SK-N-SH treated with all-trans-retinoic acid at 6 μM for 48 hours (cell line): ENCODE data around the gene IQSEC2.

ENCODE experiments used
- ATAC-seq: fragments of 200-7000 bp; cut with Tn5 transposase; 3 replicates; pipeline ENCODE4 v1.9.1; 2020; ENCODE audit warnings: mild to moderate bottlenecking, moderate library complexity
- ARNTL ChIP-seq: fragments of 450-650 bp; formaldehyde crosslinking; IDR thresholded peaks from 2 replicates; pipeline ENCODE4 v1.5.0; 2020; ENCODE audit warnings: low read depth, mild to moderate bottlenecking, moderate library complexity, borderline replicate concordance
- BACH2 ChIP-seq: fragments of 250-450 bp; sonication (Bioruptor Pico); IDR thresholded peaks from 2 replicates; pipeline ENCODE4 v1.9.0; 2021; ENCODE audit warnings: mild to moderate bottlenecking, borderline replicate concordance
- CREB5 ChIP-seq: fragments of 250-450 bp; sonication (Bioruptor Pico); IDR thresholded peaks from 2 replicates; pipeline ENCODE4 v1.5.1; 2020; ENCODE audit warnings: low read depth, mild to moderate bottlenecking, moderate library complexity
- CSDC2 ChIP-seq: fragments of 250-450 bp; sonication (Bioruptor Pico); IDR thresholded peaks from 2 replicates; pipeline ENCODE4 v1.5.0; 2020; ENCODE audit warnings: mild to moderate bottlenecking, moderate library complexity
- CSRNP3 ChIP-seq: fragments of 250-450 bp; sonication (Bioruptor Pico); IDR thresholded peaks from 2 replicates; pipeline ENCODE4 v1.5.1; 2021; ENCODE audit warnings: mild to moderate bottlenecking, moderate library complexity
- ESRRG ChIP-seq: fragments of 250-450 bp; sonication (Bioruptor Pico); IDR thresholded peaks from 2 replicates; pipeline ENCODE4 v1.6.1; 2021; ENCODE audit warnings: mild to moderate bottlenecking
- GLIS3 ChIP-seq: fragments of 250-450 bp; sonication (Bioruptor Pico); IDR thresholded peaks from 2 replicates; pipeline ENCODE4 v1.5.0; 2020; ENCODE audit warnings: mild to moderate bottlenecking, moderate library complexity
- ISL1 ChIP-seq: fragments of 250-450 bp; sonication (Bioruptor Pico); IDR thresholded peaks from 2 replicates; pipeline ENCODE4 v2.1.2; 2022; ENCODE audit warnings: mild to moderate bottlenecking, moderate library complexity
- OSR1 ChIP-seq: fragments of 250-450 bp; sonication (Bioruptor Pico); IDR thresholded peaks from 2 replicates; pipeline ENCODE4 v1.8.0; 2022; ENCODE audit warnings: moderate library complexity, mild to moderate bottlenecking, inconsistent platforms
- PATZ1 ChIP-seq: fragments of 250-450 bp; sonication (Bioruptor Pico); IDR thresholded peaks from 2 replicates; pipeline ENCODE4 v1.8.0; 2020; ENCODE audit warnings: mild to moderate bottlenecking, moderate library complexity, borderline replicate concordance
- POU6F1 ChIP-seq: fragments of 250-450 bp; sonication (Bioruptor Pico); IDR thresholded peaks from 2 replicates; pipeline ENCODE4 v1.8.0; 2021; ENCODE audit warnings: low read depth, mild to moderate bottlenecking, moderate library complexity, borderline replicate concordance
- PPARA ChIP-seq: fragments of 250-450 bp; sonication (Bioruptor Pico); IDR thresholded peaks from 2 replicates; pipeline ENCODE4 v1.5.0; 2020; ENCODE audit warnings: mild to moderate bottlenecking, borderline replicate concordance
- RARB ChIP-seq: fragments of 250-450 bp; sonication (Bioruptor Pico); IDR thresholded peaks from 2 replicates; pipeline ENCODE4 v1.8.0; 2021; ENCODE audit warnings: mild to moderate bottlenecking, moderate library complexity
- SNAI2 ChIP-seq: fragments of 250-450 bp; sonication (Bioruptor Pico); IDR thresholded peaks from 2 replicates; pipeline ENCODE4 v1.5.0; 2020; ENCODE audit warnings: mild to moderate bottlenecking, moderate library complexity
- TCF4 ChIP-seq: fragments of 250-450 bp; sonication (Bioruptor Pico); IDR thresholded peaks from 2 replicates; pipeline ENCODE4 v1.8.0; 2021; ENCODE audit warnings: mild to moderate bottlenecking, moderate library complexity, borderline replicate concordance
- TOX ChIP-seq: fragments of 250-450 bp; sonication (Bioruptor Pico); IDR thresholded peaks from 2 replicates; pipeline ENCODE4 v1.8.0; 2021; ENCODE audit warnings: mild to moderate bottlenecking, moderate library complexity, borderline replicate concordance
- TSHZ2 ChIP-seq: fragments of 250-450 bp; sonication (Bioruptor Pico); IDR thresholded peaks from 2 replicates; pipeline ENCODE4 v1.5.0; 2020; ENCODE audit warnings: mild to moderate bottlenecking, moderate library complexity
- ZC3H10 ChIP-seq: fragments of 250-450 bp; sonication (Bioruptor Pico); IDR thresholded peaks from 2 replicates; pipeline ENCODE4 v1.5.1; 2021; ENCODE audit warnings: mild to moderate bottlenecking, moderate library complexity
- ZFP3 ChIP-seq: fragments of 250-450 bp; sonication (Bioruptor Pico); IDR thresholded peaks from 2 replicates; pipeline ENCODE4 v1.5.0; 2020; ENCODE audit warnings: mild to moderate bottlenecking, moderate library complexity
- ZFP30 ChIP-seq: fragments of 450-650 bp; formaldehyde crosslinking; IDR thresholded peaks from 2 replicates; pipeline ENCODE4 v1.5.0; 2022; ENCODE audit warnings: mild to moderate bottlenecking, moderate library complexity
- ZNF565 ChIP-seq: fragments of 450-650 bp; formaldehyde crosslinking; conservative IDR thresholded peaks from 2 replicates; pipeline ENCODE4 v1.5.0; 2020; ENCODE audit warnings: low read depth, mild to moderate bottlenecking, moderate library complexity
- ZNF70 ChIP-seq: fragments of 450-650 bp; formaldehyde crosslinking; IDR thresholded peaks from 2 replicates; pipeline ENCODE4 v1.5.0; 2020; ENCODE audit warnings: mild to moderate bottlenecking, moderate library complexity
- ZNF8 ChIP-seq: fragments of 450-650 bp; formaldehyde crosslinking; IDR thresholded peaks from 2 replicates; pipeline ENCODE4 v1.5.0; 2020; ENCODE audit warnings: mild to moderate bottlenecking, moderate library complexity

IQSEC2 gene

GRCh38 chrX:53272808-53273337 is 8.5 kb downstream of the IQSEC2 start:
- no peak for TF ChIP-seq PPARA (CRISPR knock-in tag)
- no peak for TF ChIP-seq SNAI2 (CRISPR knock-in tag)
- TF ChIP-seq POU6F1 (CRISPR knock-in tag): no peak
- TF ChIP-seq TCF4: no peak
- TF ChIP-seq GLIS3 (CRISPR knock-in tag): no peak
- TF ChIP-seq ZC3H10: no peak
- no peak for ATAC-seq

- no peak for ATAC-seq
- TF ChIP-seq OSR1 (CRISPR knock-in tag) (no peak), PATZ1 (CRISPR knock-in tag) (no peak), ARNTL (CRISPR knock-in tag) (no peak), ZNF70 (CRISPR knock-in tag) (no peak), RARB (no peak), ZC3H10 (no peak), CSRNP3 (CRISPR knock-in tag) (no peak), CSDC2 (CRISPR knock-in tag) (no peak), PPARA (CRISPR knock-in tag) (no peak), ZFP3 (CRISPR knock-in tag) (no peak), TOX (CRISPR knock-in tag) (no peak), ISL1 (no peak), POU6F1 (CRISPR knock-in tag) (no peak)
- TF ChIP-seq, all 23 proteins: peak for 0
These were observed 11.8 kb downstream of the IQSEC2 start for GRCh38 chrX:53269536-53270107.

GRCh38 chrX:53268173-53268572 is 13.2 kb downstream of the IQSEC2 start:
- no peak for ATAC-seq
- TF ChIP-seq CSDC2 (CRISPR knock-in tag) (no peak), ZFP30 (CRISPR knock-in tag) (no peak), OSR1 (CRISPR knock-in tag) (no peak), POU6F1 (CRISPR knock-in tag) (no peak), PPARA (CRISPR knock-in tag) (no peak), ZNF565 (CRISPR knock-in tag) (no peak), ESRRG (no peak), SNAI2 (CRISPR knock-in tag) (no peak), ZFP3 (CRISPR knock-in tag) (no peak), ARNTL (CRISPR knock-in tag) (no peak), RARB (no peak), ZC3H10 (no peak), GLIS3 (CRISPR knock-in tag) (no peak), TCF4 (no peak), ISL1 (no peak), TSHZ2 (CRISPR knock-in tag) (no peak), ZNF8 (CRISPR knock-in tag) (no peak), BACH2 (no peak), CREB5 (CRISPR knock-in tag) (no peak)
